ENCODE data around the gene DPY19L3. TPM values are rescaled to one million over a fixed set of nuclear protein-coding genes. Genes with fewer than 3 reads are reported as not detected.
"Not testable (repeated sequence)": the region's sequence is repeated elsewhere in the genome, so short reads cannot be mapped to it uniquely, and the experiment has no call there.

Gene DPY19L3
- total RNA-seq, 2 donors from 2014 or later, result 86.5 to 112 TPM

DNA sequence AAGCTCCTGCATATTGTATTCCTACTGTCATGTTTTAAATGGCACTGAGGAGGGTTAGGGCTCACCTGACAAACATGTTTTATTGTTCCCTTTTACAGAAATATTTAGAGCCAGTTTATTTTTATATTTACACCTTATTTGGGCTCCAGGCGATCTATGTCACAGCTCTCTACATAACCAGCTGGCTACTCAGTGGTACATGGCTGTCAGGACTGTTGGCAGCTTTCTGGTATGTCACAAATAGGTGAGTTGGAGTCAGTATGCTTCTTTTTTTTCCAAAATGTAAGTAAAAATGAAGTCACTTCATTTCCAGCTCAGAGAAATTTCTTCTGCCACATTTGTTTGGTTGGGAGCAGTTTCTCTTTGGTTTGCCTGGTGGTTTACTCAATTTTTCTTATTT lies 31.5 kb downstream of the DPY19L3 start:
- Mint-ChIP-seq H3K4me3 (no peak overlapping the region), H3K27me3 (ENCODE audit: insufficient read depth) (no peaks in the 10 kb centered on the region), H3K27ac (no peak overlapping the region), H3K36me3 (ENCODE audit: low read depth) (peaks cover 68% of the 10 kb centered on the region), H3K9me3 (no peaks in the 10 kb centered on the region), H3K4me1 (no peaks in the 10 kb centered on the region)
- no peak for DNase-seq
- no peak overlapping the region for H3K27ac ChIP-seq (ENCODE audit: low read depth, low read length)
- H3K4me1 ChIP-seq (ENCODE audit: control insufficient read depth, insufficient read depth, low read length), result no peaks in the 10 kb centered on the region
- no peaks in the 10 kb centered on the region for H3K27me3 ChIP-seq (ENCODE audit: control insufficient read depth, insufficient read depth, low read length, poor library complexity, severe bottlenecking)
- WGBS, 2 experiments (ENCODE audit: insufficient coverage in 1 of 2, insufficient read length in 1 of 2), result 90% methylated on average over 1 of the region's 1 CpG; no CpG with 5 or more reads in 1 of the 2 experiments
- no peak overlapping the region for H3K9ac ChIP-seq (ENCODE audit: extremely low read depth, low read length, poor library complexity, severe bottlenecking)
- H3K36me3 ChIP-seq (ENCODE audit: control insufficient read depth, insufficient read depth, low read length), result peaks cover 84% of the 10 kb centered on the region
- H3K4me3 ChIP-seq (ENCODE audit: low read length), result no peak overlapping the region
- TF ChIP-seq CTCF (conservative IDR thresholded peaks at IDR 0.05), result no peak
- no peaks in the 10 kb centered on the region for H3K9me3 ChIP-seq (ENCODE audit: control insufficient read depth, low read length)

DNA sequence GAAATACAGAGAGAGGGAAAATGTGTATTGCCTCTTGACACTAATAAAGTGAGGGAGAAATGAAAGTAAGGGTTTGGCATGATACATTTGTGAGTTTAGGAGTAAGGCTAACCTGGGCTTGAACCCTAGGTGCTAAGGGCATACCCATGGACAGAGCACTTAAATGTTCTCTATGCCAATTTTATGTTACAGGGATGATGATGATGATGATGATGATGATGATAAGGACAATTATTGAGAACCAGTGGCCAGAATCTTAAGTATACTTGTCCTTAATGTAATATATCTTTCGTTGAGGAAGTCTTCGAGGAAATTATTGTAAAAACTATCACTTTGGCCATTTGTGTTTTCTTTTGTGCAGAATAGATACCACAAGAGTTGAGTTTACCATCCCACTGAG lies 33.2 kb downstream of the DPY19L3 start:
- Mint-ChIP-seq H3K4me1 (no peaks in the 10 kb centered on the region), H3K36me3 (ENCODE audit: low read depth) (peaks cover 70% of the 10 kb centered on the region), H3K9me3 (no peaks in the 10 kb centered on the region), H3K4me3 (no peak overlapping the region), H3K27me3 (ENCODE audit: insufficient read depth) (no peaks in the 10 kb centered on the region), H3K27ac (no peak overlapping the region)
- Histone ChIP-seq H3K4me3 (ENCODE audit: low read length) (no peak overlapping the region), H3K36me3 (ENCODE audit: control insufficient read depth, insufficient read depth, low read length) (peaks cover 86% of the 10 kb centered on the region), H3K9me3 (ENCODE audit: control insufficient read depth, low read length) (no peaks in the 10 kb centered on the region), H3K27me3 (ENCODE audit: control insufficient read depth, insufficient read depth, low read length, poor library complexity, severe bottlenecking) (no peaks in the 10 kb centered on the region), H3K9ac (ENCODE audit: extremely low read depth, low read length, poor library complexity, severe bottlenecking) (no peak overlapping the region), H3K27ac (ENCODE audit: low read depth, low read length) (no peak overlapping the region), H3K4me1 (ENCODE audit: control insufficient read depth, insufficient read depth, low read length) (no peaks in the 10 kb centered on the region)
- TF ChIP-seq CTCF (conservative IDR thresholded peaks at IDR 0.05), result no peak
- WGBS, 2 experiments (ENCODE audit: insufficient coverage in 1 of 2, insufficient read length in 1 of 2), result 93 to 100% methylated on average over 1 to 2 of the region's 2 CpGs
- DNase-seq, result no peak

GRCh38 chr19:32442650-32443049 lies 37.1 kb downstream of the DPY19L3 start:
- DNase-seq, result no peak
- Histone ChIP-seq H3K4me1 (ENCODE audit: control insufficient read depth, insufficient read depth, low read length) (no peaks in the 10 kb centered on the region), H3K9me3 (ENCODE audit: control insufficient read depth, low read length) (no peaks in the 10 kb centered on the region), H3K27me3 (ENCODE audit: control insufficient read depth, insufficient read depth, low read length, poor library complexity, severe bottlenecking) (no peaks in the 10 kb centered on the region), H3K4me3 (ENCODE audit: low read length) (no peak overlapping the region), H3K36me3 (ENCODE audit: control insufficient read depth, insufficient read depth, low read length) (peaks cover 68% of the 10 kb centered on the region), H3K9ac (ENCODE audit: extremely low read depth, low read length, poor library complexity, severe bottlenecking) (no peak overlapping the region), H3K27ac (ENCODE audit: low read depth, low read length) (no peak overlapping the region)
- TF ChIP-seq CTCF (conservative IDR thresholded peaks at IDR 0.05), result no peak
- H3K36me3 Mint-ChIP-seq (ENCODE audit: low read depth), result peaks cover 72% of the 10 kb centered on the region
- no peaks in the 10 kb centered on the region for H3K4me1 Mint-ChIP-seq
- H3K4me3 Mint-ChIP-seq, result no peak overlapping the region
- no peak overlapping the region for H3K27ac Mint-ChIP-seq
- 90 to 100% methylated on average over 1 of the region's 1 CpG for WGBS, 2 experiments (ENCODE audit: insufficient coverage in 1 of 2, insufficient read length in 1 of 2)
- no peaks in the 10 kb centered on the region for H3K9me3 Mint-ChIP-seq
- H3K27me3 Mint-ChIP-seq (ENCODE audit: insufficient read depth), result no peaks in the 10 kb centered on the region

DNA sequence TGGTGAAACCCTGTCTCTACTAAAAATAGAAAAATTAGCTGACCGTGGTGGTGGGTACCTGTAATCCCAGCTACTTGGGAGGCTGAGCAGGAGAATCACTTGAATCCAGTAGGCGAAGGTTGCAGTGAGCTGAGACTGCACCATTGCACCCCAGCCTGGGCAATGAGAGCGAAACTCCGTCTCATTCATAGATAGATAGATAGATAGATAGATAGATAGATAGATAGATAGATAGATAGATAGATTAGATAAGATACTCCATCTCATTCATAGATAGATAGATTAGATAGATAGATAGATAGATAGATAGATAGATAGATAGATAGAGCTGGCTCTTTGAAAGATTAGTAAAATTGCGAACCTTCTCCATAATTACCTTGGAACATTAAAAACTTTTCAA lies 42.0 kb downstream of the DPY19L3 start:
- not testable (repeated sequence) for DNase-seq; H3K27ac Mint-ChIP-seq; H3K27me3 Mint-ChIP-seq (ENCODE audit: insufficient read depth); H3K27ac ChIP-seq (ENCODE audit: low read depth, low read length); H3K4me1 ChIP-seq (ENCODE audit: control insufficient read depth, insufficient read depth, low read length); H3K4me1 Mint-ChIP-seq; H3K9ac ChIP-seq (ENCODE audit: extremely low read depth, low read length, poor library complexity, severe bottlenecking); H3K27me3 ChIP-seq (ENCODE audit: control insufficient read depth, insufficient read depth, low read length, poor library complexity, severe bottlenecking); H3K9me3 Mint-ChIP-seq; H3K4me3 ChIP-seq (ENCODE audit: low read length); H3K9me3 ChIP-seq (ENCODE audit: control insufficient read depth, low read length); H3K4me3 Mint-ChIP-seq
- peaks cover 67% of the 10 kb centered on the region for H3K36me3 ChIP-seq (ENCODE audit: control insufficient read depth, insufficient read depth, low read length)
- 100% methylated on average over 1 to 2 of the region's 5 CpGs for WGBS, 2 experiments (ENCODE audit: insufficient coverage in 1 of 2, insufficient read length in 1 of 2)
- peaks cover 74% of the 10 kb centered on the region for H3K36me3 Mint-ChIP-seq (ENCODE audit: low read depth)
